Type B pancreatic cell (in vitro differentiated cells): ENCODE results near the gene GRIK1. TPM values are rescaled to one million over a fixed set of nuclear protein-coding genes. Genes with fewer than 3 reads are reported as not detected.
A peak's percentile ranks its signal among the peaks of the same experiment; 100 is the strongest.

Source experiments
- DNase-seq: peaks from one replicate; pipeline ENCODE4 v3.0.0; 2021; ENCODE audit warnings: mixed read lengths; ENCODE audit not compliant: unreplicated experiment; ENCODE audit errors: extremely low spot score
- H3K27ac Mint-ChIP-seq: 2 replicates; pipeline ENCODE4 v1.8.0; 2021; ENCODE audit warnings: mild to moderate bottlenecking, mixed read lengths
- H3K27me3 Mint-ChIP-seq: 2 replicates; pipeline ENCODE4 v1.8.0; 2021; ENCODE audit warnings: mixed read lengths
- H3K36me3 Mint-ChIP-seq: 2 replicates; pipeline ENCODE4 v1.8.0; 2021; ENCODE audit warnings: mixed read lengths
- H3K4me1 Mint-ChIP-seq: one replicate; pipeline ENCODE4 v1.8.0; 2021; ENCODE audit warnings: mixed read lengths; ENCODE audit not compliant: unreplicated experiment
- H3K4me3 Mint-ChIP-seq: 2 replicates; pipeline ENCODE4 v1.8.0; 2021; ENCODE audit warnings: mild to moderate bottlenecking, mixed read lengths
- H3K9me3 Mint-ChIP-seq: 2 replicates; pipeline ENCODE4 v1.8.0; 2021; ENCODE audit warnings: mixed read lengths
- total RNA-seq: library from RNA; stranded (reverse); gene quantifications from 2 replicates; pipeline ENCODE4 v1.2.1, GENCODE V29; 2021; ENCODE audit warnings: low replicate concordance
- TF ChIP-seq, protein P1 (sequence below): fragments of 200-600 bp; sonication (generic); conservative IDR thresholded peaks from 2 replicates; pipeline ENCODE4 v1.5.0; 2021; ENCODE audit warnings: antibody characterized with exemption, mild to moderate bottlenecking

GRIK1 gene
- total RNA-seq, 1 donor from 2014 or later: 6.1 TPM

DNA sequence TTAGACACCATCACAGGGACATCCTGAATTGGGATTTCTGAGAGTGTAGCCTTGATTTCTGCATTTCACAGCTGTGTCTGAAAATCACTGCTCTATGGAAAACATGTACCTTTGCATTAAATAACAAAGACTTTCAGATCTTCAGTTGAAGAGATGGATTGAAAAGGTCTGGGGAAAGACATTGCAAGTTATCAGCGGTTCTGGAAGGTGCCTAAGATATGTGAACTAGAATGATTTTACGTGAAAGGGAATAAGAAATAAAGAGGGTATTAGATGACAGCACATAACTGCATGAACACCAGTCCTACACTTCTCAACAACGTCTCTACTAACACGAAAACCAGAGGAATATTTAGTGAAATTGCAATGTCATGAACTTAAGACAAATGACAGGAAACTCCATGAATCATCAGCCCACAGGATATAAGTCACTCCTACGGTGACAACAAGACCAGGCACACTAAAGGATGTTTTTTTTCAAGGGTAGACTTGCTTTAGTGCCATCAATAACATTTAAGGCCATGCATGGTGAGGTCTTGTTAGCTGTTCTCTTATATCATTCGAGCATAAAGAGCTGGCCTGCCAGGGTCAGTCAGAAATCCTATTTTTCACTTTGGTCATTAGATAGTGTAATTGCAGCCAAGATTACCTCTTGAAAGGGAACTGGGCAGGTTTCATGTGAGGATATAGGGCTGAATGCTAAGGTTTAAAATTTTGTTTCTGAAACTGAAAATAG lies 283.1 kb downstream of the GRIK1 start:
- Mint-ChIP-seq H3K9me3 (peaks cover 4% of the 10 kb centered on the region), H3K27ac (peak overlapping the region; percentile 37), H3K4me3 (peak overlapping the region; percentile 18), H3K4me1 (peaks cover 20% of the 10 kb centered on the region), H3K36me3 (peaks cover 7% of the 10 kb centered on the region), H3K27me3 (peaks cover 29% of the 10 kb centered on the region)
- no peak for DNase-seq
- TF ChIP-seq, protein P1, sequence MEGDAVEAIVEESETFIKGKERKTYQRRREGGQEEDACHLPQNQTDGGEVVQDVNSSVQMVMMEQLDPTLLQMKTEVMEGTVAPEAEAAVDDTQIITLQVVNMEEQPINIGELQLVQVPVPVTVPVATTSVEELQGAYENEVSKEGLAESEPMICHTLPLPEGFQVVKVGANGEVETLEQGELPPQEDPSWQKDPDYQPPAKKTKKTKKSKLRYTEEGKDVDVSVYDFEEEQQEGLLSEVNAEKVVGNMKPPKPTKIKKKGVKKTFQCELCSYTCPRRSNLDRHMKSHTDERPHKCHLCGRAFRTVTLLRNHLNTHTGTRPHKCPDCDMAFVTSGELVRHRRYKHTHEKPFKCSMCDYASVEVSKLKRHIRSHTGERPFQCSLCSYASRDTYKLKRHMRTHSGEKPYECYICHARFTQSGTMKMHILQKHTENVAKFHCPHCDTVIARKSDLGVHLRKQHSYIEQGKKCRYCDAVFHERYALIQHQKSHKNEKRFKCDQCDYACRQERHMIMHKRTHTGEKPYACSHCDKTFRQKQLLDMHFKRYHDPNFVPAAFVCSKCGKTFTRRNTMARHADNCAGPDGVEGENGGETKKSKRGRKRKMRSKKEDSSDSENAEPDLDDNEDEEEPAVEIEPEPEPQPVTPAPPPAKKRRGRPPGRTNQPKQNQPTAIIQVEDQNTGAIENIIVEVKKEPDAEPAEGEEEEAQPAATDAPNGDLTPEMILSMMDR: no peak

DNA sequence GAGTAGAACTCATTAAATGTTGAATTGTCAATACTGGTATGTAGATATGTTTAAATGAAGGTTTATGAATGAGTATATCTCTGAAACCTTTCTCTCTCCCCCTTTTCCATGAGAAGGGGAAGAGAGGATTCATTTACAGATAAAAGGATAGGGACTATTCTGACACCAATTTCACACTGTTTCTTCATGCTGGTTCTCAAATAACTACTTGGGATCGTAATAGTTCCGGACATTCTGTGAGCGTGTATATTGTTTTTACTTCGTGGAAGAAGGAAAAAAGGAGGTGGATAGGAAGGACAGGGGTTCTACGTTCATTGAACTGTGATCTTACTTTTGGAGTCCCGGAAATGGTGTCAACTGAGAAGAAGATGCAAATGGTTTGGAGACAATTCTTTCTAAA lies 284.2 kb downstream of the GRIK1 start:
- peaks cover 24% of the 10 kb centered on the region for H3K4me1 Mint-ChIP-seq
- TF ChIP-seq, protein P1: no peak
- no peak overlapping the region for H3K4me3 Mint-ChIP-seq
- DNase-seq: no peak
- peaks cover 4% of the 10 kb centered on the region for H3K36me3 Mint-ChIP-seq
- peaks cover 4% of the 10 kb centered on the region for H3K9me3 Mint-ChIP-seq
- peaks cover 28% of the 10 kb centered on the region for H3K27me3 Mint-ChIP-seq
- H3K27ac Mint-ChIP-seq: no peak overlapping the region

DNA sequence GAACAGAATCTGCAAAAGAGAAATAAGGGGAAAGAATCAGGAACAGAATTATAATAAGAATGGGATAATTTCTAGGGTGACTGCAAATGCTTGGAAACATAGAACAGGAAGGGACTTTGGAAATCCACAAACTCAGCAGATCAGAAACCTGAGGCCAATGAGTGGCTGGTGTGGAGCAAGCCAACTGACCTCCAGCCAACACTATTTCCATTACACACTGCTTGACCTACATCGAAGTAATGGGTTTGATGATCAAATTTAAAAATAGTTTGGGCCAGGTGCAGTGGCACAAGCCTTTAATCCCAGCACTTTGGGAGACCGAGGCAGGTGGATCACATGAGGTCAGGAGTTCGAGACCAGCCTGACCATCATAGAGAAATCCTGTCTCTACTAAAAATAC lies 284.9 kb downstream of the GRIK1 start:
- Mint-ChIP-seq H3K27ac (no peak overlapping the region), H3K27me3 (peaks cover 32% of the 10 kb centered on the region), H3K4me3 (no peak overlapping the region), H3K4me1 (peaks cover 28% of the 10 kb centered on the region), H3K9me3 (peaks cover 4% of the 10 kb centered on the region), H3K36me3 (no peaks in the 10 kb centered on the region)
- no peak for DNase-seq
- TF ChIP-seq, protein P1: no peak

DNA sequence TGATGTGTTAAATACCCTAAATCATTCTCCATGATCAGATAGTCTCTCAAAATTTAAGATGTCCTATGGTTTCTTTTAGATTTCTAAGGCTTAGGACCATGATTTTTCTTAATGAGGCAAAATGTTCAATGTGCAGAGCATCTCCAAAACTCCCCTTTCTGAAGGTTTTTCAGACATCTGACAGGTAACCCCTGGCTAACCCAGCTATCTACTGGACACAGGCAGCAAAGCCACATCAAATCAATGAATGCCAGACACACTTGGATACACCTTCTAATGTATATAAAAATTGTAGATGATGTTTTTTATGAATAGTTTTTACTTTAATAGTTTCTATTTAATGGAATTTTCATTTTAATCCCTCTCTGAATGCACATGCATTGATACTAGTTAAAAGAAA lies 285.6 kb downstream of the GRIK1 start:
- TF ChIP-seq, protein P1: no peak
- Mint-ChIP-seq H3K27me3 (peaks cover 32% of the 10 kb centered on the region), H3K4me3 (no peak overlapping the region), H3K36me3 (no peaks in the 10 kb centered on the region), H3K9me3 (peaks cover 4% of the 10 kb centered on the region), H3K27ac (no peak overlapping the region), H3K4me1 (peaks cover 28% of the 10 kb centered on the region)
- no peak for DNase-seq

DNA sequence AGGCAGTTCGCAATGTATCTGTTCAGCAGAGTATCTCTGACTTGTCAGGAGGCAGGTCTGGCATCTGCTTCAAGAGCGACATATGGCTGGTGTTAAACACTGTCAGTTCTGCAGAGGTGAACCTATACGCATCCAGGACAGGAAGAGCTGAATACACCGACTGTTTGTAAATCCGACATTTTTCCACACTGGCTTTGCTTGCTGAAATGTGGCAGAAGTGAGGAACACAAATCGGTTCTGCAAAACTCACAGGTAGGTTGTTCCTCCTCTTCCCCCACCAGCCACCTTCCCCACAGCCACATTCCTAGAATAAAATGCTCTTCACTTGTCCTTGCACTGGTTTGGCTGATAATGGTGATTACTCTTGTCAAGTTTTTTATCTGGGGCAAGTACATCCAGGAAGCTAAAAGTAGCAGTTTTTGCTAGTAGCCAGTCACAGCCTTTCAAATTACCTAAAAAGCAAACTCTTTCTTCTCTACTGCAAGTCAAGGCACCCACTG lies 289.2 kb downstream of the GRIK1 start:
- TF ChIP-seq, protein P1: no peak
- peaks cover 2% of the 10 kb centered on the region for H3K9me3 Mint-ChIP-seq
- DNase-seq: no peak
- H3K27ac Mint-ChIP-seq: no peak overlapping the region
- H3K36me3 Mint-ChIP-seq: no peaks in the 10 kb centered on the region
- H3K27me3 Mint-ChIP-seq: peaks cover 35% of the 10 kb centered on the region
- no peak overlapping the region for H3K4me3 Mint-ChIP-seq
- peaks cover 19% of the 10 kb centered on the region for H3K4me1 Mint-ChIP-seq
